NCI-H510A (cell line): ENCODE data around the gene SLU7.

ENCODE experiments used
- DNase-seq: peaks from one replicate; lab custom pipeline; 2025; lab: John Stamatoyannopoulos, UW

Gene SLU7

DNA sequence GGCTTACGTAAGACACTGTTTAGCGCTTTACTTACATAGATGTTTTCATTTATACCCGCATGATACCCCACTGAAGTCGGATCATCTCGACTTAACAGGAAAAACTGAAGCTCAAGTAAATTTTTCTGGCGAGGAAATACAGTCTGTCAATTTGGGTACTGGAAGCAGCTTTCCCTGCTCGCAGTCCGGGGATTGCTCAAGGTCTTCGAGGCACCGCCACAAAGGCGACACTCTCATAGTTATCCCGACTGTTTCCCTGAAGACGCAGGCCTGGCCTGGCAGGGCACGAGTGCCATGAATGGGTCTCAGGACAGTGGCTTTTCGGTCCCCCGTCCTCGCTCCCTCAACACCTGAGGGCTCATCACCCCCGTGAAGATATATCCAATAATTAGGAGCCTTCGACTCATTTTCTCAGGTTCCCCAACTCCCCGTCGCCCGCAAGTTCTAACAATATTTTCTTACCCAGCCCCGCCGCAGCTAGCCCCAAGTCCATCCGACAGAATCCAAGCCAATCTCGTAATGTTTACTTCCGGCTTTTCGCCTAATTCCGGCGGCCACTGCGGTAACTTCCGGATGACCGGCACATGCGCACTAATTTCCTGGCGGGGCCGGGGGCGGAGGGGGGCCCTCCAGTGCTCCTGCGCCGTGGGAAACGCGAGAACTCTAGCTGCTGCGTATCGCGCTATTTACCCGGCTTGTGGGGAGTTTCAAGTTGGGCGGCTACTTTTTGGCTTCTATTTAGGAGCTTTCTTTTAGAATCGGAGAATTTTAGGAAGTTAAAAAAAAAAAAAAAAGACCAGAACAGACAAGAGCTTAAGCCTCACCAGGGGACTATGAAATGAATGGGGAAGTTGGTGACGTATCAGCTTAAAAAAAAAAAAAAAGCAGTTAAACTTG is at the start of gene SLU7:
SLU7 (minus strand) TSS at position 521 of the 897 bp plus-strand sequence. CDS start 3,787 bp downstream, outside the sequence.
- DNase-seq = peak; percentile 74

DNA sequence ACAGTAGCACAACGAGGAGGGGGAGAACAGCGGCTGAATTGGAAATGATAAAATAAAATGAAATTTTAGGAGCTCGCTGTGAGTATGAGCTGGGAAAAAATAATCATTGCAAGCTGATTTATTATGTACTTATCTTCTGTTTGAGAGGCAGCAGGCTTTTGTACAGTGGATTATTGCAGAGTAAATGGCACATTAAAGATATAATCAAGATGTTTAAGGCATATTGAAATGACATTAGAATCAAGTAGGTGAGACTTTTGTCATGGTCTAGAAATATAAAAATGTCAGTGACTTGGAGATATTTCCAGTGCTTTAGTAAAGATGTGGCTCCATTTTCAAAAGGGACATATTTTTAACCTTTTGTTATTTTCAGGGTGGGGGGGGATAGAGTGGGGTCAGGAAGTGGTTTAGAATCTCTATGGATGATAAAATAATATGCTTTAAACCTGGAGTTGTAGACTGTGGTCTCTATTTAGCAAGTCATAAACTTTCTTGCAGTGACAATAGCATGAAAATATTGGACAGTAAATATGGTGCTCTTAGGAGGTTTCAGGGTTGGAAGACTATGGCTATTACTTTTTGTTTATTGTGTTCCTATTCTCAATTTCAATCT is 49.6 kb upstream of the SLU7 start:
- no peak for DNase-seq

DNA sequence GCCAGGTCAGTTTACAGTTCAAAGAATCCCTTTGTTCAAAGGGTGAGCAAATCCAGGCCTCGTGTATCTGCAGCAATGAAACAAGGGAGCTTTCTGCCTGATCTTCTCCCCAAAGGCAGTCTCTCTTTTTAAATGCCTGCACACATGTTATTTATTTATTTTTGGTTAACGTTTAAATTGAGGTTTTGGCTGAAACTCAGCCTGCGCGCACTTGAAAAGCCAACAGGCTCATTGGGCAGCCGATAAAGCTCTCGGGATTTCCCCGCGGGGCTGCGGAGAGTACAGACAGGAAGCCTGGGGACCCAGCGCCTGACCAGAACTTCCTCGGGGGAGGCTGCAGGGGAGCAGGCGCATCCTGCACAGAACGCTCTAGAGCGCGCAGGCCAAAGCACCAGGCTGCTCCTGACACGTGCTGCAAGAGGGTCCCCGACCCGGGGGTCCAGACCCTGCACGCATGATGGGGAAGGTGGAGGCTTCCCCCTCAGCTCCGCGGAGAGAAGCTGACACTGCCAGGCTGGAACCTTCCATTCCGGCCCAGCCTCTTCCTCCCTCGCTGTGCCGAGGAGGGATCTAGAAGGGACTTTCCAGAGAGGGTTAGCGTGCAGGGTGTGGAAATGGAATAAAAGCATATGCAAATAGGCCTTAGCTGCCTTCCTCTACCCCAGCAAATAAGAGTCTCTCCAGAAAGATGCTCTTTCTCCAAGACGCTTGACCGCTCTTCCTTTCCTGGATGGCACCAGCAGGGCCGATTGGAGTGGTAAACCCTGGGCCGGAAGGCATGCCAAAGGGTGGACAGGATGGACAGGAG is 48.9 kb upstream of the SLU7 start:
- no peak for DNase-seq

DNA sequence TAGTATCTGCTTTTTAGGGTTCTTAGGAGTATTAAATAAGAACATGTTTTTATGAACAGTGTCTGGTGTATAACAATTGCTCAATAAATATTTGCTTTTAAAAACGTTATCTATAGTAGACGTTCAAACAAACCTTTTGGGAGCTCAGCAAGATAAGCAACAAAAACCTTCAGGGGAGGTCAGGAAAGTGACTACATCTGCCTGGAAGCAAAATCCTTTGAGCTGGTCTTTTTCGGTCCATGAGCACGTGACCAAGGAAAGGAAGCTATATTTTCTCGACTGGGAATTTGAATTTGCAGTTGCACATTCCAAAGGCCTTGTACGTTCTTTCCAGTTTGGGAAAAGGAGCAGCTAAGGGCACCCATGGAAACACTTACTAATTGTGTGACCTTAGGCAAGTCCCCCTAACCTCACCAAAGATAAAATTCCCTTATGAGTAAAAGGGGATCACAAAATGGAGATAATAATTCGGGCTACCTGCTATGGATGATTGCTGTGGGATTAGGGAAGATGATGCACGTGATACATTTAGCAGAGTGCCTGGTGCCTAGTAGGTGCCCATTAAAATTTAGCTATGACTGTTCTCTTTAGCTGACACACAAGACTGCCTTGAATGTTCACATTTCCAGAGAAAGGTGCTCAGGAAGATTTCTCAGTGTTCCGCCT is 48.1 kb upstream of the SLU7 start:
- DNase-seq = no peak

DNA sequence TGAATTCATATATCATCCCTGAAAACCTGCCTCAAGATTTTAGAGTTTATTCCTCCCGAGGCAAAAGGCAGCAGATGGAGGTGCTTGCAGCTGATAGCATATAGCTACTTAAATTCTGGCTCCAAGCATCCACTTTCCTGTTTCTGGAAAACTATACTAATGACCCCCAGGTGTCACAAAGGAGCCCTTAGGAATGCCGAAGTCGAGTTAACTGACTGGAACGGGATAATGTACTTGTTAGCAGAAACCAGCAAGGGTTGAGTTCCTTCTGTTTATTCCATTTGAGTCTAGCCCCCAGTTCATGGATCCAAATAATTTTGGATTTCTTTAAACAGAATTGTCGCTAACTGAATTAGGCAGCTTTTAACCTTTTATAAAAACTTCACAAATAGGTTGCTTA is 47.2 kb upstream of the SLU7 start:
- DNase-seq = no peak

DNA sequence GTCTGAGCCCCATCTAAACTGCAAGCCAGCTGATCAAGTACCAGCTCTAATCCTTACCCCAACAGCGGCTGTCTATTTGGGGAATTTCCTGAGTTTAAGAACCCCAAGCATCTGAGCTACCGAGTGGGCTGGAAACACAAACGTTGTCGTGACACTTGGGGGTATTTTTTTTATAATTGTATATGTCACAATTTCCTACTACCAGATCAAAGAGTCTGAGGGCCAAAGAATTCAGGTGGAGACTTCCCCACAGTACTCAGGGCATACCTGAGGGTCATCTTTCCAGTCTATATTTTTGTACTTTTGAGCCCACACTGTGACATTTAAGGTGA is 45.6 kb upstream of the SLU7 start:
- DNase-seq = no peak

- no peak for DNase-seq
Measured at GRCh38 chr5:160463740-160464465, 45.0 kb upstream of the SLU7 start.

DNA sequence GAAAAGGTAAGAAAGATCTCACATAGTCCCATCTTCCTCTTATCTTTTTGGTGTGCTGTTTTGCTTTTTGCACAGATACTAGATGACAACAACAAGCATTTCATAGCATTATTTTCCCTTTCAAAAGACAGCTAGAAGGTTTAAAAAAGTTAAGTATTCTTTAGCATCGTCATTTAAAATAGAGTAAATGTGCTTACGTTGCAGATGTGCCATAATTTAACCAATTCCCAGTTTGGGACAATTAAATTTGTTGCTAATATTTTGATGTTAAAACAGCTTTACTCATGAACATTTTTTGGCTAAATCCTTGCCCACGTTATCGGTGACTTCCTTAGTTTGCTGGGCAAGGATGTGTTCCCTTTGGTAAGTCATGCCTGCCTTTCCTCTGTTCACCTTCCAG is 44.3 kb upstream of the SLU7 start:
- no peak for DNase-seq

- no peak for DNase-seq
Measured at GRCh38 chr5:160462167-160462566, 43.3 kb upstream of the SLU7 start.

GRCh38 chr5:160461378-160461777 is 42.5 kb upstream of the SLU7 start:
- no peak for DNase-seq

- no peak for DNase-seq
Measured at GRCh38 chr5:160460377-160461049, 41.6 kb upstream of the SLU7 start.

DNA sequence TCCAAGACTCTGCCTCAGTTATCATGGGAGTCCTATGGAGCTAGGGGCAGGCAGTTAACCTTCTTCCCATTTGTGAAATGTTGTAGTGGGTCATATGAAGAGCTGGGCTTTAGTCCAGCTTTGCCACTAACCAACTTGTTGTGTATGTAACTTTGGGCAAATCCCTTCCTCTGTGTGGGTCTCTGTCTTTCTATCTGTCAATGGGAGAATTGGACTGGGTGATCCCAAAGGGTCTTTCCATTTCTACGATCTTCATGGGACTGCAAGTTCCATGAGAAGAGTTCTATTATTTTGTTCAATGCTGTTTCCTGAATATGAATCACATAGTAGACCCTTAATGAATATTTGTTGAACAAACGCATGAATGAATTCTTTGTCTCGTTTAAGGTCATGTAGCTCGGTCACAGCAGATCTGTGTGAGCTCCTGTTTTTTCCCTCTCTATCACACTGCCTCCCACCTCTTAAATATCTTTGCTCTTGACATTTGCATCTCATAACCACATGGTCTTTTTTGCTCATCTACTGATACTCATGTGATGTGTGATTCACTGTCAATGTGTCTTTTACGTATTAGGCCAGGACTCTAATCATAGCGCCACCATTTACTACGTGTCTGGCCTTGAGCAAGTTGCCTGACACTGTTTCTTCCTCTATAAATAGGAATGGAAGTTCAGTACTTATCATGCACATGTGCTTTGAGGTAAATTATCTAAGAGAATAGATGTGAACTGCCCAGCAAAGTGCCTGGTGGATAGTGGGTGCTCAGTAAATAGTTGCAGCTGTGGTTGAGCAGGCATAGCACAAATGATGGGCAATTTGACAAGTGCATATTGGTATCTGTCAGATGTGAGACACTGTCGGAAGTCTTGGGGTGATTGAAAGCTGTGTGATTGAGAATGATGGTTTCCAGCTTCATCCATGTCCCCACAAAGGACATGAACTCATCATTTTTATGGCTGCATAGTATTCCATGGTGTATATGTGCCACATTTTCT is 40.2 kb upstream of the SLU7 start:
- DNase-seq = no peak

GRCh38 chr5:160457252-160457651 is 38.4 kb upstream of the SLU7 start:
- DNase-seq = no peak

DNA sequence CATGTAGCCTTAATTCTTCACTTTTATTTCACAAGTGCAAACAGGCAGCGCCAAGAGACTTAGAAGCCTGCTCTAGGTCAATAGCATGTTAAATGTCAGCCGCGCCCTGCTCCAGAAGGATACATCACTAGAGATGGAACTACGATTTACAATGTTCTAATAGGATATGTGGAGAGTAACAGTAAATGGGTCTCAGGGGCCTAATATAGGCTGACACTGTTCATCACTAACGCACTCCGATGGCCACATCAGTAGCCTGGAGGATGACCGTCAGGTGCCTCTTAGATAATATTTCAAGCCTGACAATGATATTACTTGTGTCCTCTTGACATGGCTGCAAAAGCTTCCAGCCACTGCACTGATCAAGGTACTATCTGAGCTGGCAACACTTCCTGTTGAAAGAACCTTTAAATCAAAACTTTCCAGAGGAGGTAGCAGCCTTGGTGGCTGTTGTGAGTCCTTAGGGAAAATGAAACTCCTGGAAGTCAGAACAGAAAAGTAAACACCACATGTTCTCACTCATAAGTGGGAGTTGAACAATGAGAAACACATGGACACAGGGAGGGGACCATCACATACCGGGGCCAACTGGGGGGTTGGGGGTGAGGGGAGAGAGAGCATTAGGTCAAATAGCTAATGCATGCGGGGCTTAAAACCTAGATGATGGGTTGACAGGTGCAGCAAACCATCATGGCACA is 37.7 kb upstream of the SLU7 start:
- DNase-seq = no peak

- no peak for DNase-seq
Measured at GRCh38 chr5:160455600-160455999, 36.7 kb upstream of the SLU7 start.

- no peak for DNase-seq
Measured at GRCh38 chr5:160453751-160454150, 34.9 kb upstream of the SLU7 start.

DNA sequence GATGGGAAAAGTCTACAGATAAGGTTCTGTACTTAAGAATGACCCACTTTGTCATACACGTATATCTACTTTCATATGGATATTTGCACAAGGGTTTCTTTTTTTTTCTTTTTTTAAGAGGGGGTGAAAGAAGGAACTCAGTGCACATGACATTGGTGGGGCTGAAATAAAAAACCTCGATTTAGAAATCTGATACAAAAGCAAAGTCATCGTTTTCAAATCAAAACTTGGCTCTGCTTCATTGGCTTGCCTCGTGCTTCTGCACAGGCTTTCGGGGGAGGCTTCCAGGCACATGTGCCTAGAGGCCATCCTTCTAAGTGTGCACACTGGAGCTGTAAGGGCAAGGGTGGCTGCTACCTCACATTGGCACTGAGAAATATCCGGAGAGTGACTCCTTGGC is 33.9 kb upstream of the SLU7 start:
- DNase-seq = no peak

DNA sequence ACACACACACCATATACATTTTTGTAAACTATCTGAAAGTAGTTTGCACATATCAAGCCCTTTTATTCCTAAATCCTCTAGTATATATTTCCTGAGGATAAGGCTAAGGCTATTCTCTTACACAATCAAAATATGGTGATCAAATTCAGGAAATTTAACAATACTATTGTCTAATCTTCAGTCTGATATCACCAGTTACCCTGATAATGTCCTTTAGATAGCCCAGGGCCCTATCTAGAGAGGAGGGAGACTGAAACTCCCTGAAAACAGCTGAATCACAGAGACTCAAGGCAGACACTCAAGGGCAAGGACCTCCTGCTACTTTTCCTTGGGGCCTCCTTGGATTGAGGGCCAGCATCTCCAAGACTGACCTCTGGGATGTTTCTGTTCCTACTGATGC is 33.2 kb upstream of the SLU7 start:
- DNase-seq = no peak

GRCh38 chr5:160451281-160451680 is 32.4 kb upstream of the SLU7 start:
- no peak for DNase-seq
